ENCODE data around the gene UCN. TPM values are rescaled to one million over a fixed set of nuclear protein-coding genes. Genes with fewer than 3 reads are reported as not detected.

The UCN gene
- total RNA-seq, 4 donors from 2014 or later: not detected

- in situ Hi-C loops (cut with MboI; ENCODE audit: low sequenced_read_pairs in 4 of 4): loop anchor here in 3 of 4 donors (10.0 to 25.0 kb wide), 3 partner anchors 194 to 326 kb away; partner anchors contain the start of gene MAPRE3 (in 2 of the 3)
- H3K4me3 ChIP-seq: peak overlapping the region; percentile 59 to 84 (median 75)
- no peak for ATAC-seq
- peak overlapping the region; percentile 88 to 99 (median 98) for H3K27ac ChIP-seq
- no peak for TF ChIP-seq CTCF (IDR thresholded peaks at IDR 0.05 in 4 of 5, conservative IDR thresholded peaks at IDR 0.05 in 1 of 5)
- TF ChIP-seq POLR2A (IDR thresholded peaks at IDR 0.05): no peak
- DNase-seq: no peak
- intact Hi-C loops (cut with DNase I; ENCODE audit: low total_unique reads): no loop called here
- peaks cover 0 to 16% of the 10 kb centered on the region in 2 donors for H3K36me3 ChIP-seq
- no peaks in the 10 kb centered on the region for H3K9me3 ChIP-seq
- no peaks in the 10 kb centered on the region for H3K27me3 ChIP-seq
- peaks cover 63 to 76% of the 10 kb centered on the region in 2 donors for H3K4me1 ChIP-seq
Measured at GRCh38 chr2:27288610-27289009, 19.6 kb downstream of the UCN start.

GRCh38 chr2:27285481-27285880 lies 22.8 kb downstream of the UCN start:
- Histone ChIP-seq H3K4me1 (peaks cover 48 to 58% of the 10 kb centered on the region in 2 donors), H3K36me3 (peaks cover 0 to 16% of the 10 kb centered on the region in 2 donors), H3K4me3 (peak overlapping the region; percentile 59 to 84 (median 75)), H3K9me3 (no peaks in the 10 kb centered on the region), H3K27me3 (no peaks in the 10 kb centered on the region), H3K27ac (peak overlapping the region; percentile 88 to 99 (median 98))
- TF ChIP-seq POLR2A (IDR thresholded peaks at IDR 0.05): no peak
- no peak for TF ChIP-seq CTCF (IDR thresholded peaks at IDR 0.05 in 4 of 5, conservative IDR thresholded peaks at IDR 0.05 in 1 of 5)
- intact Hi-C loops (cut with DNase I; ENCODE audit: low total_unique reads): no loop called here
- DNase-seq (no peak), ATAC-seq (no peak)
- in situ Hi-C loops (cut with MboI; ENCODE audit: low sequenced_read_pairs in 4 of 4): loop anchor here in 3 of 4 donors (10.0 to 25.0 kb wide), 3 partner anchors 191 to 323 kb away; partner anchors contain the start of gene MAPRE3 (in 2 of the 3)

- peaks cover 48 to 58% of the 10 kb centered on the region in 2 donors for H3K4me1 ChIP-seq
- no peak for TF ChIP-seq CTCF (IDR thresholded peaks at IDR 0.05 in 4 of 5, conservative IDR thresholded peaks at IDR 0.05 in 1 of 5)
- TF ChIP-seq POLR2A (IDR thresholded peaks at IDR 0.05): no peak
- ATAC-seq (no peak), DNase-seq (no peak)
- H3K9me3 ChIP-seq: no peaks in the 10 kb centered on the region
- peak overlapping the region; percentile 59 to 84 (median 75) for H3K4me3 ChIP-seq
- no peaks in the 10 kb centered on the region for H3K27me3 ChIP-seq
- peak overlapping the region; percentile 88 to 99 (median 98) for H3K27ac ChIP-seq
- in situ Hi-C loops (cut with MboI; ENCODE audit: low sequenced_read_pairs in 4 of 4) (loop anchor here in 3 of 4 donors (10.0 to 25.0 kb wide), 3 partner anchors 190 to 323 kb away; partner anchors contain the start of gene MAPRE3 (in 2 of the 3)), intact Hi-C loops (cut with DNase I; ENCODE audit: low total_unique reads) (loop anchor here (5.0 kb wide), 3 partner anchors 73 to 313 kb away; partner anchors contain the start of genes ABHD1, ATRAID, MAPRE3 and SLC5A6)
- H3K36me3 ChIP-seq: peaks cover 0 to 16% of the 10 kb centered on the region in 2 donors
Measured at GRCh38 chr2:27284996-27285395, 23.2 kb downstream of the UCN start.

- in situ Hi-C loops (cut with MboI; ENCODE audit: low sequenced_read_pairs in 4 of 4) (loop anchor here in 3 of 4 donors (10.0 to 25.0 kb wide), 3 partner anchors 188 to 321 kb away; partner anchors contain the start of gene MAPRE3 (in 2 of the 3)), intact Hi-C loops (cut with DNase I; ENCODE audit: low total_unique reads) (loop anchor here (2.0 to 5.0 kb wide), 4 partner anchors 38 to 311 kb away; partner anchors contain the start of genes ABHD1, ATRAID, MAPRE3 and SLC5A6)
- Histone ChIP-seq H3K36me3 (peaks cover 0 to 11% of the 10 kb centered on the region in 2 donors), H3K27me3 (no peaks in the 10 kb centered on the region), H3K27ac (peak overlapping the region; percentile 88 to 99 (median 98)), H3K9me3 (no peaks in the 10 kb centered on the region), H3K4me3 (peak overlapping the region; percentile 59 to 84 (median 75)), H3K4me1 (peaks cover 38 to 39% of the 10 kb centered on the region in 2 donors)
- TF ChIP-seq CTCF (IDR thresholded peaks at IDR 0.05 in 4 of 5, conservative IDR thresholded peaks at IDR 0.05 in 1 of 5) (no peak), POLR2A (IDR thresholded peaks at IDR 0.05) (peak; percentile 69 to 81)
- ATAC-seq: peak; percentile 55 to 60
- peak; percentile 80 to 89 for DNase-seq
Measured at GRCh38 chr2:27282892-27283291, 25.4 kb downstream of the UCN start.

Measured in gastrocnemius medialis (tissue), 4 donors.